HG03565 (cell line): ENCODE measurements around the gene BBS1.

Source experiments
- ATAC-seq: cut with Tn5 transposase; IDR thresholded peaks from one replicate; pipeline ENCODE4 v1.9.1; 2021; ENCODE audit warnings: mild to moderate bottlenecking, moderate library complexity; ENCODE audit not compliant: unreplicated experiment

Gene BBS1

DNA sequence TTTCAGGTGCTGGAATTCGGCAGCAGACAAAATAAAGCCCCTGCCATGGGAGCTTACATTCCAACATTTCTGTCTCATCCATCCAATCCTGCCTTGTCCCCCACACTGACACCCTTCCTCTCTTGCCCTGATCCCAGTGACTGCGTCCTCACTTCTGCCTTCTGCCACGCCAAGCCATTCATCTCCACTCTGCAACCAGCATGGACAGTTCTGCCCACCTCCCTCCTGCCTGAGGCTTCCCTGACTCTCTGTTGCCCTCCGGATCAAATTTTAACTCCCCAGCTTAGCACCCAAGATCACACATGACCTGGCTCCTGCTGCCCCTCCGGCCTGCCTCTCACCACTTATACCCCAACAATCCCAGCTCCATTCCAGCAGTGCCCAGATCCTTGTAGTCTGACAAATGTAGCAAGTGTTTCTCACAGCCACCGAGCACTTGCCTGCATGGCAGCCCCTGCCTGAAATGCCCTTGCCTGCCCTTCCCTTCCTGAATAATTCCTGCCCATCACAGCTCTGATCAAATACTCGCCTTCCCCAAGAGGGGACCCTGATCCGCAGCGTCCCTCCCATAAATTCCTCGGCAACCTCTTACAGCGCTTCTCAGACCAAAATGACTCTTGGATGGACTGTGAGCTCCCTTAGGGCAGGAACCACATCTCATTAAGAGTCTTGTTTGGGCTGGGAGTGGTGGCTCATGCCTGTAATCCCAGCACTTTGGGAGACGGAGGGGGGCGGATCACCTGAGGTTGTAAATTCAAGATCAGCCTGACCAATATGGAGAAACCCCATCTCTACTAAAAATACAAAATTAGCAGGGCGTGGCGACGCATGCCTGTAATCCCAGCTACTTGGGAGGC, 38.6 kb downstream of the BBS1 start:
- ATAC-seq = no peak

GRCh38 chr11:66549696-66550095, 39.3 kb downstream of the BBS1 start:
- ATAC-seq = no peak

DNA sequence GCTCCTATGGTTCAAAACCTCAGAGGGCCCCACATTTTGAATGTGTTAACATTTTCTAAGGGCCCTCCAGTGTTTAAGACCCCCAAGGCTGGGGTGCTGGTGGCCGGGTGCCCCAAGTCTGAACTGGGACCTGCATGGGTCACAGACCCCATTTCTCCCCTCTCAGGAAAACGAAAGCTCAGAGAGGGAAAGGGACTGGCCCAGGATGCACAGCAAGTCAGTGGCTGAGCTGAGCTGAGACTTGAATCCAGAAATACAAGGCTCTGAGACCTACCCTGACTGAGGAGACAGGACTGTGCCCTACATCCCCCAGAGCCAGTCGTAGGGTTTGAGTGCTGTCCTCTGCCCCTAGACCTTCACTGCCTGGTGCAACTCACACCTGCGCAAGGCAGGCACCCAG, 40.5 kb downstream of the BBS1 start:
- ATAC-seq = no peak

DNA sequence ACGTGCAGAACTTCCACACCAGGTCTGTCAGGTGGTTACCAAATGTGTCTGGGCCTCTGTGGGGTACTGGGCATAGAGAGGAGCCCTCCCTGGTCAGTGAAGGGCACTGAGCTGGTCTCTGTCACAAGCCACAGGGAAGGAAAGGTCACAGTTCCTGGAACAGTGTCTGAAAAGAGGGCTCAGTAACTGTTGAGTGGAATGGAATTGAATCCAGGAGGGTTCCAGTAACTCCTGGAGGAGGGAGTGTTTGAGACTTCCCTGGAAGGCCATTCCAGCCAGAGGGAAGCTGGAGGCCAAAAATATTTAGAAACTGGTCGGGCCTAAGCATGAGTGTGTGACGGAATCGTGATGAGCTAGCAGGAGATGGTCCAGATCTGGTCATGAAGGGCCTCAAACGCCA, 44.2 kb downstream of the BBS1 start:
- ATAC-seq = no peak

- no peak for ATAC-seq
These were observed 45.0 kb downstream of the BBS1 start for GRCh38 chr11:66555416-66555815.

DNA sequence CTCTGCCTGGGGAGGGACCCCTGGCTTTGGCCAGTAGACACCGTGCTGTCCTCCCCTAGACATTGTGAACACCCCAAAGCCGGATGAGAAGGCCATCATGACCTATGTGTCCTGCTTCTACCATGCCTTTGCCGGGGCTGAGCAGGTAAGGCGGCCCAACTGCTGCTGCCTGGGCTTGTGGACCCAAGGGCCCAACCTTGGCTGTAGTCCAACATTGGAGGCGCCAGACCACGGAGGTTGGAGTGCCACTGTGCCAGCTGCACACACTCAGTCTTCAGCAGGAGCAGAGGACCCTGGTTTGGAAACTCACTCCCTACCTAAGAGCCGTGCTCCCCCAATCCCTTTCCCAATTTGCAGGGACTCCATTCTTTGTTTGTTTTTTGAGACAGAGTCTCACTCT, 45.7 kb downstream of the BBS1 start:
- ATAC-seq = no peak

GRCh38 chr11:66557733-66558326, 47.4 kb downstream of the BBS1 start:
- ATAC-seq = no peak

DNA sequence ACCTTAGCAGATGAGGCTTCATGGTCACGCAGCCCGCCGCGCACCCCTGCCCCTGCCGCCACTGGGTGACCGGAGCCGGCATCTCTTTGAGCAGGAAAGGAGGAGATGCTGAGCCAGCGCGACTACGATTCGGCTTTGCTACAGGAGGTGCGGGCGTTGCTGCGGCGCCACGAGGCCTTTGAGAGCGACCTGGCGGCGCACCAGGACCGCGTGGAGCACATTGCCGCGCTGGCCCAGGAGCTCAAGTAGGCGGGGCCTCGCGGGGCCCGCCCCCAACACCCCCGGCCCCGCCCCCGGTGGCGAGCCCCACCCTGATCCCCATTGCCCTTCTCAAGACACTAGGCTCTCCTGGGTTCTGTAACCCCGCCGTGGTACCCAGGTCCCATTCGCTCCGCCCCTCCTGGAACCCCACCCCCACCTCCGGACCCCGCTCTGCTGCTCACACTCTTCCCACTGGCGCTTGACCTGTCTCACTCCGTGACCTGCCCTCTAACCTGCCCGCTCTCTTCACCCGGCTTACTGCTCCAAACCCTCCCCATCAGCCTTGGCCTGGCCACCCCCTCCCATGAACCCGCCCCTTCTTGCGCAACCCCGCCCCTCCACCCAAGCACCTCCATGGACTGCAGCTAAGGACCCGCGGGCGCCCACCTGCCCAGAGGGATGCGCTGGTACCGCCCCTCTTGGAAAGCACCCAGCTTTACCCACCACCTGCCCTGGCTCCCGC, 48.9 kb downstream of the BBS1 start:
- no peak for ATAC-seq

GRCh38 chr11:66559866-66560676, 49.6 kb downstream of the BBS1 start:
- ATAC-seq = no peak

GRCh38 chr11:66561178-66561974, 50.9 kb downstream of the BBS1 start:
- no peak for ATAC-seq

- ATAC-seq = no peak
These were observed 51.5 kb downstream of the BBS1 start for GRCh38 chr11:66561975-66562248.

GRCh38 chr11:66562275-66562674, 51.8 kb downstream of the BBS1 start:
- no peak for ATAC-seq

- no peak for ATAC-seq
These were observed 52.6 kb downstream of the BBS1 start for GRCh38 chr11:66562907-66563583.

- no peak for ATAC-seq
These were observed 53.4 kb downstream of the BBS1 start for GRCh38 chr11:66563832-66564231.

DNA sequence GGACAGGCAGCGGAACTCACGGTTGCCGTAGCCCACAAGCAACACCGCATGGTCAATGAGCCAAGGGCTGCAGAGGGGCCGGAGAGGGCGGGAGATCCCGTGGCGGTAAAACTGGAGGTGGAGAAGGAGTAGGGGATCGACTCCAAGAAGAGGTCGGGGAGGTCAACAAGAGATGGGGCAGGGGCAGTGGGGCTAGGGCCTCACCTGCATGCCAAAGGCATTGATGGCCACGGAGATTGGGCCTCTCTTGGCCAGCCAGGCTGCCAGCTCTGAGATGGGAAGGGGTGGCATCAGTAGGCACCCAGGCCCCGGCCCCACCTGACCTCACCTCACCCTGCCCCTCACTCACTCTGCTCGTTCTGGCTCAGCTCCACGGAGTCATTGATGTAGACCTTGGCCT, 54.1 kb downstream of the BBS1 start:
- ATAC-seq = no peak

- no peak for ATAC-seq
These were observed 54.5 kb downstream of the BBS1 start for GRCh38 chr11:66564984-66565383.

GRCh38 chr11:66566221-66566620, 55.8 kb downstream of the BBS1 start:
- no peak for ATAC-seq

DNA sequence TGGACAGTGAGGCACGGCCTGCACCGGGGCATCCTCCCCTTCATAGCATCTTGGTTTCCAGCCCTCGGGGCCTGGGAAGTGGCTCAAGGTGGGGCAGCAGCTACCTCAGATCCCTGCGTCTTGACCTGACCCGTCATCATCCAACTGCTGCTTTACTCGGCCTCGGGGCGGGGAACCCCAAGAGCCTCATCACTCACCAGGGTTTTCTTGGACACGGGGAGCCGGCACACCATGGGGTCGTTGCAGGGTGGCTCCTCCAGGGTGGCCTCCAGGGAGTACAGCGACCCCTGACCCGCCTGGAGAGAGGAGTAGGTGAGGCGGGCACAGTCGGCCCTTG, 57.3 kb downstream of the BBS1 start:
- no peak for ATAC-seq

DNA sequence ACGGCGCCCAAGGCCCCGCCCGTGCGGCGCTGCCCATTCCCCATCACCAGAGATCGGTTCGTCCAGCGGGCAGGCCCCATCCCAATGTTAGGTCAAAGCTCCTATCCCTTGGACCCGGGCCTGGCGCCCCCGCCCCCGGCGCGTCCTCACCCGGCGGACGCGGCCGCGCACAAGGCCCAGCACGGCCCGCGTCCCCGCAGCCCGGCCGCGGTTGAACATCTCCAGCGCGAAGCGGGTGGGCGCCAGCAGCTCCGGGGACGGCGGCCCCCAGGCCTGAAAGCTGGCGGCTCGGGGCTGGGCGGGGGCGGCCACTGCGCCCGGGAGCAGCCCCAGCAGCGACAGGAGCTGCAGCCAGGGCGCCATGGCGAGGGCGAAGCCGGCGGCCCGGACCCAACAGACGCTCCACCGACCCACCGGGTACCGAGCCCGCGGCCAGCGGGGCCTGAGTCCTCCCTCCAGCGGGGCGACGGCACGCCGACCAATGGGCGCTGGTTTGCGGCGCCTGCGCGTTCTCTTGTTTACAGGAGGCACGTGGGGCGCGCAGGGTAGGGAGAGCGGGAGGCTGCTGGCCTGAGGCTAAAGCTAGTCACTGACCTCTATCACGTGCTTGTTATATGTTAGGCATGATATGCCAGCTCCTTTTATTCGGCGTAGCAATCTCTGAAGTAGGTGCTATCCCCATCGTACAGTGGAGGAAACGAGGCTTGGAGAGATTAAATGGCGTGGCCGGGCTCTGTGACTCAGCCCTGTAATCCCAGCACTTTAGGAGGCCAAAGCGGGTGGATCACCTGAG, 57.9 kb downstream of the BBS1 start, which contains the start of gene CTSF:
CTSF (minus strand) TSS at position 483 of the 793 bp plus-strand sequence; CDS start at position 363, 120 bp downstream.
- ATAC-seq = no peak
